SK-N-SH treated with all-trans-retinoic acid at 6 μM for 48 hours (cell line): Measurements from ENCODE around the gene SECISBP2.

Experiments
- ATAC-seq: fragments of 200-7000 bp; cut with Tn5 transposase; 3 replicates; pipeline ENCODE4 v1.9.1; 2020; ENCODE audit warnings: mild to moderate bottlenecking, moderate library complexity
- ARNTL ChIP-seq: fragments of 450-650 bp; formaldehyde crosslinking; IDR thresholded peaks from 2 replicates; pipeline ENCODE4 v1.5.0; 2020; ENCODE audit warnings: low read depth, mild to moderate bottlenecking, moderate library complexity, borderline replicate concordance
- BACH2 ChIP-seq: fragments of 250-450 bp; sonication (Bioruptor Pico); IDR thresholded peaks from 2 replicates; pipeline ENCODE4 v1.9.0; 2021; ENCODE audit warnings: mild to moderate bottlenecking, borderline replicate concordance
- CSDC2 ChIP-seq: fragments of 250-450 bp; sonication (Bioruptor Pico); IDR thresholded peaks from 2 replicates; pipeline ENCODE4 v1.5.0; 2020; ENCODE audit warnings: mild to moderate bottlenecking, moderate library complexity
- GLIS3 ChIP-seq: fragments of 250-450 bp; sonication (Bioruptor Pico); IDR thresholded peaks from 2 replicates; pipeline ENCODE4 v1.5.0; 2020; ENCODE audit warnings: mild to moderate bottlenecking, moderate library complexity
- ISL1 ChIP-seq: fragments of 250-450 bp; sonication (Bioruptor Pico); IDR thresholded peaks from 2 replicates; pipeline ENCODE4 v2.1.2; 2022; ENCODE audit warnings: mild to moderate bottlenecking, moderate library complexity
- OSR1 ChIP-seq: fragments of 250-450 bp; sonication (Bioruptor Pico); IDR thresholded peaks from 2 replicates; pipeline ENCODE4 v1.8.0; 2022; ENCODE audit warnings: moderate library complexity, mild to moderate bottlenecking, inconsistent platforms
- PATZ1 ChIP-seq: fragments of 250-450 bp; sonication (Bioruptor Pico); IDR thresholded peaks from 2 replicates; pipeline ENCODE4 v1.8.0; 2020; ENCODE audit warnings: mild to moderate bottlenecking, moderate library complexity, borderline replicate concordance
- PPARA ChIP-seq: fragments of 250-450 bp; sonication (Bioruptor Pico); IDR thresholded peaks from 2 replicates; pipeline ENCODE4 v1.5.0; 2020; ENCODE audit warnings: mild to moderate bottlenecking, borderline replicate concordance
- RARB ChIP-seq: fragments of 250-450 bp; sonication (Bioruptor Pico); IDR thresholded peaks from 2 replicates; pipeline ENCODE4 v1.8.0; 2021; ENCODE audit warnings: mild to moderate bottlenecking, moderate library complexity
- SNAI2 ChIP-seq: fragments of 250-450 bp; sonication (Bioruptor Pico); IDR thresholded peaks from 2 replicates; pipeline ENCODE4 v1.5.0; 2020; ENCODE audit warnings: mild to moderate bottlenecking, moderate library complexity
- TCF4 ChIP-seq: fragments of 250-450 bp; sonication (Bioruptor Pico); IDR thresholded peaks from 2 replicates; pipeline ENCODE4 v1.8.0; 2021; ENCODE audit warnings: mild to moderate bottlenecking, moderate library complexity, borderline replicate concordance
- TOX ChIP-seq: fragments of 250-450 bp; sonication (Bioruptor Pico); IDR thresholded peaks from 2 replicates; pipeline ENCODE4 v1.8.0; 2021; ENCODE audit warnings: mild to moderate bottlenecking, moderate library complexity, borderline replicate concordance
- ZC3H10 ChIP-seq: fragments of 250-450 bp; sonication (Bioruptor Pico); IDR thresholded peaks from 2 replicates; pipeline ENCODE4 v1.5.1; 2021; ENCODE audit warnings: mild to moderate bottlenecking, moderate library complexity
- ZFP3 ChIP-seq: fragments of 250-450 bp; sonication (Bioruptor Pico); IDR thresholded peaks from 2 replicates; pipeline ENCODE4 v1.5.0; 2020; ENCODE audit warnings: mild to moderate bottlenecking, moderate library complexity
- ZFP30 ChIP-seq: fragments of 450-650 bp; formaldehyde crosslinking; IDR thresholded peaks from 2 replicates; pipeline ENCODE4 v1.5.0; 2022; ENCODE audit warnings: mild to moderate bottlenecking, moderate library complexity
- ZNF565 ChIP-seq: fragments of 450-650 bp; formaldehyde crosslinking; conservative IDR thresholded peaks from 2 replicates; pipeline ENCODE4 v1.5.0; 2020; ENCODE audit warnings: low read depth, mild to moderate bottlenecking, moderate library complexity
- ZNF70 ChIP-seq: fragments of 450-650 bp; formaldehyde crosslinking; IDR thresholded peaks from 2 replicates; pipeline ENCODE4 v1.5.0; 2020; ENCODE audit warnings: mild to moderate bottlenecking, moderate library complexity
- ZNF8 ChIP-seq: fragments of 450-650 bp; formaldehyde crosslinking; IDR thresholded peaks from 2 replicates; pipeline ENCODE4 v1.5.0; 2020; ENCODE audit warnings: mild to moderate bottlenecking, moderate library complexity
- TF ChIP-seq, protein P1 (sequence below): fragments of 250-450 bp; sonication (Bioruptor Pico); IDR thresholded peaks from 2 replicates; pipeline ENCODE4 v1.5.0; 2020; ENCODE audit warnings: mild to moderate bottlenecking, moderate library complexity
- TF ChIP-seq, protein P2 (sequence below): fragments of 250-450 bp; sonication (Bioruptor Pico); IDR thresholded peaks from 2 replicates; pipeline ENCODE4 v1.5.1; 2021; ENCODE audit warnings: mild to moderate bottlenecking, moderate library complexity
- TF ChIP-seq, protein P3 (sequence below): fragments of 250-450 bp; sonication (Bioruptor Pico); IDR thresholded peaks from 2 replicates; pipeline ENCODE4 v1.8.0; 2021; ENCODE audit warnings: low read depth, mild to moderate bottlenecking, moderate library complexity, borderline replicate concordance
- TF ChIP-seq, protein P4 (sequence below): fragments of 250-450 bp; sonication (Bioruptor Pico); IDR thresholded peaks from 2 replicates; pipeline ENCODE4 v1.5.1; 2020; ENCODE audit warnings: low read depth, mild to moderate bottlenecking, moderate library complexity

SECISBP2 gene

DNA sequence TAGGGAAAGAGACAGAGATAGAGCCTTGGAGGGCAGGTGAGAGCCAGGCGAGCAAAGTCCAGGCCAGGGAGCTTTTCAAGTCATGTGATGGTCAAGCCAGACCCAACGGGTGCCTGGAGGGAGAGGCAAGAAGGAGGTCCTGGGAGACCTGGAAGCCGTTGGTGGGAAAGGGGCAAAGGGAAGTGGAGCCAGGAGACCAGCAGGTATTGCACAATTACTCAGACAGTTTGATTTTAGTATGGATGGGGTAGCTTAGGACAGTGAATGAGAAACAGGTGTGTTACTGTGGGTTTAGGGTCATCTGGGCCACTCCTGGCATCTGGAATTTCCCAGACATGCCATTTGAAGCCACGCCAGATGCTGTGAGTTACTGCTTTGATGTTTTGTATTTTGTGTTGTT, 5.1 kb downstream of the SECISBP2 start:
- TF ChIP-seq TCF4 (no peak), ISL1 (CRISPR knock-in tag) (no peak), BACH2 (no peak), TOX (CRISPR knock-in tag) (no peak), ZNF70 (no peak), SNAI2 (CRISPR knock-in tag) (no peak)
- TF ChIP-seq, protein P1, sequence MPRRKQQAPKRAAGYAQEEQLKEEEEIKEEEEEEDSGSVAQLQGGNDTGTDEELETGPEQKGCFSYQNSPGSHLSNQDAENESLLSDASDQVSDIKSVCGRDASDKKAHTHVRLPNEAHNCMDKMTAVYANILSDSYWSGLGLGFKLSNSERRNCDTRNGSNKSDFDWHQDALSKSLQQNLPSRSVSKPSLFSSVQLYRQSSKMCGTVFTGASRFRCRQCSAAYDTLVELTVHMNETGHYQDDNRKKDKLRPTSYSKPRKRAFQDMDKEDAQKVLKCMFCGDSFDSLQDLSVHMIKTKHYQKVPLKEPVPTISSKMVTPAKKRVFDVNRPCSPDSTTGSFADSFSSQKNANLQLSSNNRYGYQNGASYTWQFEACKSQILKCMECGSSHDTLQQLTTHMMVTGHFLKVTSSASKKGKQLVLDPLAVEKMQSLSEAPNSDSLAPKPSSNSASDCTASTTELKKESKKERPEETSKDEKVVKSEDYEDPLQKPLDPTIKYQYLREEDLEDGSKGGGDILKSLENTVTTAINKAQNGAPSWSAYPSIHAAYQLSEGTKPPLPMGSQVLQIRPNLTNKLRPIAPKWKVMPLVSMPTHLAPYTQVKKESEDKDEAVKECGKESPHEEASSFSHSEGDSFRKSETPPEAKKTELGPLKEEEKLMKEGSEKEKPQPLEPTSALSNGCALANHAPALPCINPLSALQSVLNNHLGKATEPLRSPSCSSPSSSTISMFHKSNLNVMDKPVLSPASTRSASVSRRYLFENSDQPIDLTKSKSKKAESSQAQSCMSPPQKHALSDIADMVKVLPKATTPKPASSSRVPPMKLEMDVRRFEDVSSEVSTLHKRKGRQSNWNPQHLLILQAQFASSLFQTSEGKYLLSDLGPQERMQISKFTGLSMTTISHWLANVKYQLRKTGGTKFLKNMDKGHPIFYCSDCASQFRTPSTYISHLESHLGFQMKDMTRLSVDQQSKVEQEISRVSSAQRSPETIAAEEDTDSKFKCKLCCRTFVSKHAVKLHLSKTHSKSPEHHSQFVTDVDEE (CRISPR knock-in tag), result no peak
- TF ChIP-seq, protein P2, sequence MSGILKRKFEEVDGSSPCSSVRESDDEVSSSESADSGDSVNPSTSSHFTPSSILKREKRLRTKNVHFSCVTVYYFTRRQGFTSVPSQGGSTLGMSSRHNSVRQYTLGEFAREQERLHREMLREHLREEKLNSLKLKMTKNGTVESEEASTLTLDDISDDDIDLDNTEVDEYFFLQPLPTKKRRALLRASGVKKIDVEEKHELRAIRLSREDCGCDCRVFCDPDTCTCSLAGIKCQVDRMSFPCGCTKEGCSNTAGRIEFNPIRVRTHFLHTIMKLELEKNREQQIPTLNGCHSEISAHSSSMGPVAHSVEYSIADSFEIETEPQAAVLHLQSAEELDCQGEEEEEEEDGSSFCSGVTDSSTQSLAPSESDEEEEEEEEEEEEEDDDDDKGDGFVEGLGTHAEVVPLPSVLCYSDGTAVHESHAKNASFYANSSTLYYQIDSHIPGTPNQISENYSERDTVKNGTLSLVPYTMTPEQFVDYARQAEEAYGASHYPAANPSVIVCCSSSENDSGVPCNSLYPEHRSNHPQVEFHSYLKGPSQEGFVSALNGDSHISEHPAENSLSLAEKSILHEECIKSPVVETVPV (CRISPR knock-in tag), result no peak
- ATAC-seq, result no peak

DNA sequence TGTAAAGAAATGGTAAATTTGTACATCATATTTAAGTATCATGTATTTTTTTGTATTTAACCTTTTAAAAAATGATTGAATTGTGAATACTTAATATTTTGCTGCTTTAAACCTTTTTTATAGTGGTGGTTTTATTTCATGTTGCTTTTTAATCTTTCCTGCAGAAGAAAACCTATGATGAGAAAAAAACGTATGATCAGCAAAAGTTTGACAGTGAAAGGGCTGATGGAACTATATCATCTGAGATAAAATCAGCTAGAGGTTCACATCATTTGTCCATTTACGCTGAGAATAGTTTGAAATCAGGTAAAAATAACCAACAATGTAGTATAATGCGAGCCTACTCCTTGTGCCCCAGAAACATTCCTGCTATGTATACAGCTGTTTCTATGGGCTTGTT, 7.4 kb downstream of the SECISBP2 start:
- TF ChIP-seq OSR1 (CRISPR knock-in tag) (no peak), ZFP30 (no peak), TOX (CRISPR knock-in tag) (no peak), RARB (CRISPR knock-in tag) (no peak), ZNF565 (no peak), PPARA (no peak), ZNF8 (CRISPR knock-in tag) (no peak), TCF4 (no peak), ZC3H10 (CRISPR knock-in tag) (no peak), CSDC2 (CRISPR knock-in tag) (no peak), GLIS3 (CRISPR knock-in tag) (no peak), ARNTL (CRISPR knock-in tag) (no peak)
- TF ChIP-seq, protein P3, sequence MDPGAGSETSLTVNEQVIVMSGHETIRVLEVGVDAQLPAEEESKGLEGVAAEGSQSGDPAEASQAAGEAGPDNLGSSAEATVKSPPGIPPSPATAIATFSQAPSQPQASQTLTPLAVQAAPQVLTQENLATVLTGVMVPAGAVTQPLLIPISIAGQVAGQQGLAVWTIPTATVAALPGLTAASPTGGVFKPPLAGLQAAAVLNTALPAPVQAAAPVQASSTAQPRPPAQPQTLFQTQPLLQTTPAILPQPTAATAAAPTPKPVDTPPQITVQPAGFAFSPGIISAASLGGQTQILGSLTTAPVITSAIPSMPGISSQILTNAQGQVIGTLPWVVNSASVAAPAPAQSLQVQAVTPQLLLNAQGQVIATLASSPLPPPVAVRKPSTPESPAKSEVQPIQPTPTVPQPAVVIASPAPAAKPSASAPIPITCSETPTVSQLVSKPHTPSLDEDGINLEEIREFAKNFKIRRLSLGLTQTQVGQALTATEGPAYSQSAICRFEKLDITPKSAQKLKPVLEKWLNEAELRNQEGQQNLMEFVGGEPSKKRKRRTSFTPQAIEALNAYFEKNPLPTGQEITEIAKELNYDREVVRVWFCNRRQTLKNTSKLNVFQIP (CRISPR knock-in tag), result no peak
- TF ChIP-seq, protein P2 (CRISPR knock-in tag), result no peak
- ATAC-seq, result no peak

DNA sequence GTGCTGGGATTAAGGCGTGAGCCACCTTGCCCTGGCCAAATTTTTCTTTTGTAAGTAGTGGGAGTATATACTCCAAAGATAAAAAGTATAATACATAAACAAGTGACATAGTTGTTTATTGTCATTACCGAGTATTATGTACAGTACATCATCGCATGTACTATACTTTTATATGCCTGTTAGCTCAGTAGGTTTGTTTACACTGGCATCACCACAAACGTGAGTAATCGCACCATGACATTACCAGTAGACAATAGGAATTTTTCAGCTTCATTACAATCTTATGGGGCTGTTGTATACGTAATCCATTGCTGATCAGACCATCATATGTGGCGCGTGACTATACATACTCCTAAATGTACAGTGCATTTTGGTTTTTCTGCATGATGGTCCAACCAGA, 9.8 kb downstream of the SECISBP2 start:
- ATAC-seq, result no peak
- TF ChIP-seq ZNF8 (CRISPR knock-in tag), result no peak
- TF ChIP-seq ZFP30, result no peak
- TF ChIP-seq ZFP3 (CRISPR knock-in tag), result no peak
- no peak for TF ChIP-seq ZNF565
- no peak for TF ChIP-seq PATZ1

GRCh38 chr9:89329917-89330316, 11.6 kb downstream of the SECISBP2 start:
- no peak for ATAC-seq
- TF ChIP-seq, protein P2 (CRISPR knock-in tag), result no peak
- TF ChIP-seq, protein P4, sequence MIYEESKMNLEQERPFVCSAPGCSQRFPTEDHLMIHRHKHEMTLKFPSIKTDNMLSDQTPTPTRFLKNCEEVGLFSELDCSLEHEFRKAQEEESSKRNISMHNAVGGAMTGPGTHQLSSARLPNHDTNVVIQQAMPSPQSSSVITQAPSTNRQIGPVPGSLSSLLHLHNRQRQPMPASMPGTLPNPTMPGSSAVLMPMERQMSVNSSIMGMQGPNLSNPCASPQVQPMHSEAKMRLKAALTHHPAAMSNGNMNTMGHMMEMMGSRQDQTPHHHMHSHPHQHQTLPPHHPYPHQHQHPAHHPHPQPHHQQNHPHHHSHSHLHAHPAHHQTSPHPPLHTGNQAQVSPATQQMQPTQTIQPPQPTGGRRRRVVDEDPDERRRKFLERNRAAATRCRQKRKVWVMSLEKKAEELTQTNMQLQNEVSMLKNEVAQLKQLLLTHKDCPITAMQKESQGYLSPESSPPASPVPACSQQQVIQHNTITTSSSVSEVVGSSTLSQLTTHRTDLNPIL (CRISPR knock-in tag), result no peak
- TF ChIP-seq ARNTL (CRISPR knock-in tag), result no peak
- TF ChIP-seq SNAI2 (CRISPR knock-in tag), result no peak
- no peak for TF ChIP-seq BACH2
- no peak for TF ChIP-seq RARB (CRISPR knock-in tag)
- TF ChIP-seq, protein P1 (CRISPR knock-in tag), result no peak
- no peak for TF ChIP-seq TCF4
